HuH-7 (cell line): ENCODE data around the gene CA5A.
"Not testable (repeated sequence)": the region's sequence is repeated elsewhere in the genome, so short reads cannot be mapped to it uniquely, and the experiment has no call there.

Source experiments
- DNase-seq: peaks from one replicate; pipeline ENCODE4 v3.0.0; 2011; ENCODE audit warnings: low spot score

CA5A gene

GRCh38 chr16:87896176-87896890, 40.0 kb downstream of the CA5A start:
- not testable (repeated sequence) for DNase-seq

- DNase-seq: no peak
Measured at GRCh38 chr16:87895641-87896141, 40.6 kb downstream of the CA5A start.

GRCh38 chr16:87894005-87894404, 42.3 kb downstream of the CA5A start:
- not testable (repeated sequence) for DNase-seq

GRCh38 chr16:87891764-87892163, 44.6 kb downstream of the CA5A start:
- no peak for DNase-seq

GRCh38 chr16:87889762-87890161, 46.6 kb downstream of the CA5A start:
- not testable (repeated sequence) for DNase-seq

- DNase-seq: not testable (repeated sequence)
Measured at GRCh38 chr16:87888346-87888745, 48.0 kb downstream of the CA5A start.

GRCh38 chr16:87887931-87888330, 48.4 kb downstream of the CA5A start:
- DNase-seq: not testable (repeated sequence)

GRCh38 chr16:87885371-87885967, 50.9 kb downstream of the CA5A start:
- not testable (repeated sequence) for DNase-seq

GRCh38 chr16:87882436-87883019, 53.8 kb downstream of the CA5A start:
- no peak for DNase-seq

- no peak for DNase-seq
Measured at GRCh38 chr16:87881324-87882200, 54.8 kb downstream of the CA5A start.

- no peak for DNase-seq
Measured at GRCh38 chr16:87880117-87880696, 56.1 kb downstream of the CA5A start.

- not testable (repeated sequence) for DNase-seq
Measured at GRCh38 chr16:87879411-87880013, 56.8 kb downstream of the CA5A start.

GRCh38 chr16:87878704-87879103, 57.6 kb downstream of the CA5A start:
- DNase-seq: no peak

- no peak for DNase-seq
Measured at GRCh38 chr16:87877942-87878507, 58.3 kb downstream of the CA5A start.

- DNase-seq: no peak
Measured at GRCh38 chr16:87874639-87875427, 61.5 kb downstream of the CA5A start.

- DNase-seq: peak; percentile 70
Measured at GRCh38 chr16:87870418-87871291, 65.7 kb downstream of the CA5A start.

- DNase-seq: not testable (repeated sequence)
Measured at GRCh38 chr16:87869879-87870417, 66.4 kb downstream of the CA5A start.

GRCh38 chr16:87869061-87869878, 67.1 kb downstream of the CA5A start, which contains the start of gene SLC7A5:
Gene SLC7A5 (minus strand): TSS chr16:87869507. CDS start chr16:87869422, 85 bp downstream.
- not testable (repeated sequence) for DNase-seq
